Neuronal stem cell (in vitro differentiated cells): ENCODE results near the gene LOXL3.

Source experiments
- DNase-seq: peaks from one replicate; pipeline ENCODE4 v3.0.0-alpha.2; 2013; ENCODE audit warnings: low spot score
- H2AFZ ChIP-seq: one replicate; pipeline ENCODE4 v1.6.1; 2013; ENCODE audit warnings: mild to moderate bottlenecking, low read length, inconsistent platforms
- H2AK5ac ChIP-seq: 2 replicates; pipeline ENCODE4 v1.6.1; 2013; ENCODE audit warnings: low read depth, mild to moderate bottlenecking, inconsistent platforms, low read length, moderate library complexity, mixed read lengths
- H2BK120ac ChIP-seq: 2 replicates; pipeline ENCODE4 v1.6.1; 2013; ENCODE audit warnings: low read depth, mild to moderate bottlenecking, inconsistent platforms, low read length, moderate library complexity, mixed read lengths
- H2BK12ac ChIP-seq: one replicate; pipeline ENCODE4 v1.6.1; 2013; ENCODE audit warnings: low read length, inconsistent platforms
- H2BK15ac ChIP-seq: 2 replicates; pipeline ENCODE4 v1.6.1; 2013; ENCODE audit warnings: mild to moderate bottlenecking, low read length, inconsistent platforms, mixed read lengths
- H2BK5ac ChIP-seq: one replicate; pipeline ENCODE4 v1.6.1; 2013; ENCODE audit warnings: inconsistent platforms, mild to moderate bottlenecking, low read length, moderate library complexity
- H3K14ac ChIP-seq: one replicate; pipeline ENCODE4 v1.6.1; 2013; ENCODE audit warnings: low read length, inconsistent platforms
- H3K18ac ChIP-seq: 2 replicates; pipeline ENCODE4 v1.6.1; 2013; ENCODE audit warnings: low read length, inconsistent platforms
- H3K23ac ChIP-seq: 2 replicates; pipeline ENCODE4 v1.6.1; 2013; ENCODE audit warnings: low read depth, mild to moderate bottlenecking, mixed read lengths, low read length, inconsistent platforms; ENCODE audit not compliant: poor library complexity
- H3K27ac ChIP-seq: replicated peaks from 3 replicates; pipeline ENCODE4 v1.5.1; 2013; ENCODE audit warnings: low read length, inconsistent platforms
- H3K27me3 ChIP-seq, 3 experiments: 2 replicates each; pipeline ENCODE4 v1.6.1; 2013; ENCODE audit warnings: low read length in 3 of 3, mild to moderate bottlenecking in 2 of 3, inconsistent platforms in 1 of 3, low read depth in 1 of 3, mixed read lengths in 1 of 3, moderate library complexity in 1 of 3; ENCODE audit not compliant: control insufficient read depth in 3 of 3, insufficient read depth in 3 of 3
- H3K36me3 ChIP-seq, 2 donors: replicated peaks in 1 of 2; 2 replicates each; pipeline ENCODE4 v1.6.1; 2013; ENCODE audit warnings: low read length in 2 of 2; ENCODE audit not compliant: control insufficient read depth in 2 of 2, insufficient read depth in 2 of 2
- H3K4ac ChIP-seq: 2 replicates; pipeline ENCODE4 v1.6.1; 2013; ENCODE audit warnings: inconsistent platforms, mild to moderate bottlenecking, low read length, moderate library complexity
- H3K4me1 ChIP-seq, 2 donors: 1 replicate in 1 of 2; 2 replicates in 1 of 2; pipeline ENCODE4 v1.6.1; 2013; ENCODE audit warnings: low read length in 2 of 2, low read depth in 1 of 2; ENCODE audit not compliant: control insufficient read depth in 2 of 2, insufficient read depth in 1 of 2
- H3K4me2 ChIP-seq: one replicate; pipeline ENCODE4 v1.6.1; 2013; ENCODE audit warnings: mild to moderate bottlenecking, low read length, inconsistent platforms; ENCODE audit not compliant: insufficient read depth, poor library complexity, severe bottlenecking
- H3K4me3 ChIP-seq, 2 donors: 2 replicates each; pipeline ENCODE4 v1.5.1; 2013; ENCODE audit warnings: low read length in 2 of 2, mild to moderate bottlenecking in 2 of 2, inconsistent platforms in 1 of 2, moderate library complexity in 1 of 2
- H3K79me1 ChIP-seq: one replicate; pipeline ENCODE4 v1.6.1; 2013; ENCODE audit warnings: low read depth, mild to moderate bottlenecking, inconsistent platforms, low read length, moderate library complexity
- H3K9ac ChIP-seq: one replicate; pipeline ENCODE4 v1.6.1; 2013; ENCODE audit warnings: mild to moderate bottlenecking, low read depth, low read length, inconsistent platforms; ENCODE audit not compliant: poor library complexity
- H3K9me3 ChIP-seq, 2 donors: replicated peaks in 1 of 2; 2 replicates each; pipeline versions ENCODE3 to v1.6.1; 2013; ENCODE audit warnings: low read length in 2 of 2, mild to moderate bottlenecking in 2 of 2, inconsistent platforms in 1 of 2, low read depth in 1 of 2, mixed read lengths in 1 of 2, moderate library complexity in 1 of 2; ENCODE audit not compliant: control insufficient read depth in 2 of 2, insufficient read depth in 1 of 2
- H4K8ac ChIP-seq: one replicate; pipeline ENCODE4 v1.6.1; 2013; ENCODE audit warnings: low read depth, mild to moderate bottlenecking, inconsistent platforms, low read length, moderate library complexity
- H4K91ac ChIP-seq: one replicate; pipeline ENCODE4 v1.6.1; 2013; ENCODE audit warnings: low read length, low read depth, mild to moderate bottlenecking, inconsistent platforms; ENCODE audit not compliant: poor library complexity
- WGBS, 2 donors: extraction: QIAGEN DNeasy Blood & Tissue Kit; methylation state at CpG; one replicate each; pipeline ENCODE4 v1.1.7; 2013; ENCODE audit warnings: missing lambda C conversion rate in 2 of 2, mixed read lengths in 1 of 2; ENCODE audit not compliant: insufficient read length in 2 of 2, insufficient replicate concordance in 1 of 2; ENCODE audit errors: extremely low coverage in 2 of 2; 5-methylcytosine and 5-hydroxymethylcytosine counted together

The LOXL3 gene

DNA sequence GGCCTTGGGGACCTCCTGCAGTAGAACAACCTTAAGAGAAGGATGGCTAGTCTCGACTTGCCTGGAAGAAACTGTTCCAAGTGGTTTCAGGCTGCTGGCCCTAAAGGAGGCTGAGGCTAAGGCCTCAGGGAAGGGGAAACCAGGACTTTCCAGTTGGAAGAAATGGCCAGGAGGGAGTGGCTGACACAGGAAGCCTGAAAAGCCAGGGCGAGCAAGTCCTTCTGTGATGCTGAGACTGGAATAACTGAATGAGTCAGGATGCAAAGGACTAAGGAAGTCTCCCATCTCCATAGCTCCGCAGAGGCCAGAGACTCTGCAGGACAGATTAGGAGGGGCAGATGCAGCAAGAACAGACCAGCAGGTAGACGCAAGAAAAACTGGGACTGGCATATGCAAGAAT lies 16.6 kb downstream of the LOXL3 start:
- no CpG with 5 or more reads among the region's 4 CpGs for WGBS, 2 donors
- Histone ChIP-seq H2AFZ (no peak overlapping the region), H4K91ac (no peak overlapping the region), H3K4ac (no peak overlapping the region), H3K23ac (no peak overlapping the region), H2BK120ac (no peak overlapping the region), H2BK15ac (no peak overlapping the region), H4K8ac (no peak overlapping the region), H3K4me2 (no peak overlapping the region), H2BK5ac (no peak overlapping the region), H3K27ac (no peak overlapping the region), H2BK12ac (no peak overlapping the region), H3K14ac (no peak overlapping the region), H3K79me1 (no peaks in the 10 kb centered on the region), H3K9me3 (no peaks in the 10 kb centered on the region), H3K9ac (no peak overlapping the region), H3K27me3 (no peaks in the 10 kb centered on the region), H3K4me1 (no peaks in the 10 kb centered on the region), H3K36me3 (peaks cover 11 to 44% of the 10 kb centered on the region in 2 donors), H3K18ac (no peak overlapping the region), H3K4me3 (no peak overlapping the region), H2AK5ac (no peak overlapping the region)
- no peak for DNase-seq

DNA sequence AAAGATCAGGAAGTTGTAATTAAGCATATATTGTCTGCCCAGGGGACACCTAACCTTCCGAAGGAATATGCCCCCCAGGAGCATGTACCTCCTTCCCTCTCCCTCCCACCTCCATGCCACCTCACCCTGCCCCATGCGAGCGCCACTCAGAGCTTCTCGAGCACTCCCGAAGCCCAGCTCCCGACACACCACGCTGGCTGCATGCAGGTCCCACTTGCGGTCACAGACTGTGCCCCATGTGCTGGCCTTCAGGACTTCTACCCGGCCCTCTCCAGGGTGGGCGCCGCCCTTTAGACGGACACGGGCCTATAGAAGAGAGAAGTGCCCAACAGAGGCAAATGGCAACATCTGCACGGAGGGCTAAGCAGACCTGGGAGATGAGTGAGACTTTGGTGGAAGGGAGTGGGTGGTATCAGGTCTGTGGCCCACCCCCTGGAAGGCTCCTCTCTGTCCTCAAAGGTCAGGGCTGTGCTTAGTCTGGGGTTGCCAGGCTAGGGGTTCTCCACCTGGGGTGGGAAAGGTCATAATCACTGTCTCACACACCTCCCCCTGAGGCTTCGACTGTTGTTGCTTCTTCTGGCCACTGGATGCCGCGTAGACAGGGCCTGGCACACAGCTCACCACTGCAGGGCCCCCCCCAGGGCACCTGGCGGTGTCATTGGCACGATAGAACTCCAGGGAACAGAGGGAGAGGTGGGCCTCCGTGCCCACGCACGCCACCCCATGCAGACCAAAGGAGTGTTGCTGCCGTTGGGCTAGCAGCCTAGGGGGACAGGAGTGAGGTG lies 17.4 kb downstream of the LOXL3 start:
- Histone ChIP-seq H3K14ac (no peak overlapping the region), H3K4me3 (no peak overlapping the region), H3K4me2 (no peak overlapping the region), H3K18ac (no peak overlapping the region), H4K8ac (peak overlapping the region; percentile 21), H3K9me3 (no peaks in the 10 kb centered on the region), H2BK12ac (no peak overlapping the region), H3K27ac (no peak overlapping the region), H2BK5ac (peak overlapping the region; percentile 32), H2AFZ (no peak overlapping the region), H3K36me3 (peaks cover 14 to 48% of the 10 kb centered on the region in 2 donors), H4K91ac (no peak overlapping the region), H3K4me1 (peaks cover 0 to 1% of the 10 kb centered on the region in 2 donors), H3K27me3 (no peaks in the 10 kb centered on the region), H3K23ac (no peak overlapping the region), H2AK5ac (no peak overlapping the region), H3K79me1 (no peaks in the 10 kb centered on the region), H3K9ac (no peak overlapping the region), H3K4ac (no peak overlapping the region), H2BK120ac (no peak overlapping the region), H2BK15ac (no peak overlapping the region)
- no peak for DNase-seq
- WGBS, 2 donors, result no CpG with 5 or more reads among the region's 23 CpGs

DNA sequence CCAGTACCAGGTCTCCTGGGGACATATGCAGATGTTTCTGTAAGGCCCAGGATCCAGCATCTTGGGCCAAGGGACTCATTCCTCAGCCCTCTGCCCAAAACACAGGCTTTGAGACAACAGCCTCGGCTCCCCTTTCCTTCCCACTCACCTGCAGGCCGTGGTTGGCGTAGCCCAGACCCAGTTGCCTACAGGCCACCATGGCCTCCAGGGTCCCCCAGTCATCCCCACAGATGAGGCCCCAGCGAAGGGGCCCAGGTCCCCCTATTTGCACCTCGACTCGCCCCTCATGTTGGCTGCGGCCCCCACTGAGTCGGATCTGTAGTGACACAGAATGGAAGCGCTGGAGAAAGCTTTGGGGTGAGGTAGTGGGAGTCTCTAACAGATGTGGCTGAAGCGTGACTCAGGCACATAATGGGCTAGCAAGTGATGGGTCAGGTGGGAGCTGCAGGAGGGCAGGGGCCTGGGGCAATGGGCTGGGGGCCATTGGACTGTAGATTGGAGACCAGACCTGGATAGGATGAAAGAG lies 18.2 kb downstream of the LOXL3 start:
- Histone ChIP-seq H3K18ac (no peak overlapping the region), H3K4me1 (peaks cover 4 to 9% of the 10 kb centered on the region in 2 donors), H2BK15ac (no peak overlapping the region), H3K14ac (no peak overlapping the region), H2BK120ac (no peak overlapping the region), H2BK12ac (no peak overlapping the region), H2BK5ac (no peak overlapping the region), H3K27ac (no peak overlapping the region), H3K36me3 (peaks cover 15 to 51% of the 10 kb centered on the region in 2 donors), H3K23ac (no peak overlapping the region), H4K91ac (no peak overlapping the region), H3K4ac (no peak overlapping the region), H3K9me3 (no peaks in the 10 kb centered on the region), H3K27me3 (no peaks in the 10 kb centered on the region), H2AFZ (no peak overlapping the region), H4K8ac (no peak overlapping the region), H2AK5ac (no peak overlapping the region), H3K79me1 (no peaks in the 10 kb centered on the region), H3K4me2 (no peak overlapping the region), H3K4me3 (no peak overlapping the region), H3K9ac (no peak overlapping the region)
- no CpG with 5 or more reads among the region's 10 CpGs for WGBS, 2 donors
- no peak for DNase-seq

DNA sequence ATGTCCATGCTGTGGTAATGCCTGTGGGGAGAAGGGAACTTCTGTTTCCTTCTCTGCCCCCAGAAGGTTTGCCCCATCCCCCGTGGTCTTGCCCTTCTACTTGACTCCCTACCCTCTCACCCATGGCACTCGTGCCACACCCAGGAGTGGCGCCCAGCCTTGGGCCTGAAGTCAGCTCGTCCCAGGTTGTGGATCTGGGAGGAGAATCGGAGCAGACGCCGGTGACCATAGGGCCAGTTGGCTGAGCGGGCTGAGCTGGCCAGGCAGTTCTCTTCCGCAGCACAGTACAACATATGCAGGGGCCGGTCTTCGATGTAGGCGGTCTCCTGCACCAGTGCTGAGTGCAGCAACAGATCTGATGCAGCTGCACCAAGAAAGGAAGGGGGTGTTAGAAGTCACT lies 19.3 kb downstream of the LOXL3 start:
- Histone ChIP-seq H3K9me3 (no peaks in the 10 kb centered on the region), H3K79me1 (no peaks in the 10 kb centered on the region), H3K4me1 (peaks cover 5 to 9% of the 10 kb centered on the region in 2 donors), H3K27ac (no peak overlapping the region), H3K4me2 (no peak overlapping the region), H2AFZ (no peak overlapping the region), H3K14ac (no peak overlapping the region), H4K91ac (no peak overlapping the region), H4K8ac (no peak overlapping the region), H2BK120ac (no peak overlapping the region), H2BK5ac (no peak overlapping the region), H2BK15ac (no peak overlapping the region), H3K4me3 (no peak overlapping the region), H3K23ac (no peak overlapping the region), H2BK12ac (no peak overlapping the region), H3K27me3 (no peaks in the 10 kb centered on the region), H2AK5ac (no peak overlapping the region), H3K9ac (peak overlapping the region; percentile 13), H3K36me3 (peaks cover 15 to 51% of the 10 kb centered on the region in 2 donors), H3K4ac (no peak overlapping the region), H3K18ac (no peak overlapping the region)
- DNase-seq, result no peak
- WGBS, 2 donors, result no CpG with 5 or more reads among the region's 12 CpGs
